Activated CD8-positive, alpha-beta memory T cell treated with anti-CD3 and anti-CD28 coated beads for 36 hours (primary cell): Measurements from ENCODE around the gene FAM216A. TPM values are rescaled to one million over a fixed set of nuclear protein-coding genes. Genes with fewer than 3 reads are reported as not detected.
"Not testable (repeated sequence)": the region's sequence is repeated elsewhere in the genome, so short reads cannot be mapped to it uniquely, and the experiment has no call there.

ENCODE experiments used
- CTCF ChIA-PET: fragments of 350-600 bp; sonication (Branson Sonifier 250); formaldehyde crosslinking; loops from one replicate; lab custom pipeline; 2021; ENCODE audit warnings: antibody characterized with exemption; lab: Charles Lee
- POLR2A ChIA-PET: fragments of 350-600 bp; sonication (Branson Sonifier 250); formaldehyde crosslinking; loops from one replicate; lab custom pipeline; 2021; ENCODE audit warnings: antibody characterized with exemption; lab: Charles Lee
- total RNA-seq, 2 experiments: library from RNA; stranded (reverse); gene quantifications; one replicate each; pipeline ENCODE4 v1.2.3, GENCODE V29; 2021

The FAM216A gene
- total RNA-seq, 2 experiments from 2014 or later: 59.8 to 62.0 TPM

DNA sequence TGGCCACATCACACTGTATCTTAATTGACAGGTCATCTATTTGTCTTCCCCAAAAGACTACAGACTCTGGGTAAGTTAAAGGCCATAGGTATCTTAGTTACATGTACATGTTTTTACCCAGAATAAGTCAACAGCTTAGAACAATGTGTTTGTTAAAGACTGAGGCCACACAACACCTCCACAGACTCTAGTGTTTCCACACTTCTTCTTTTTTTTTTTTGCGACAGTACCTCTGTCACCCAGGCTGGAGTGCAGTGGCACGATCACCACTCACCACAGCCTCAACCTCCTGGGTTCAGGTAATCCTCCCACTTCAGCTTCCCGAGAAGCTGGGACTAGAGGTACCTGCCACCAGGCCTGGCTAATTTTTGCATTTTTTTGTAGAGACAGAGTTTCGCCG lies 1.9 kb upstream of the FAM216A start:
- ChIA-PET CTCF (interaction anchor here (0.9 to 7.5 kb wide), 3 partner anchors 16 to 147 kb away, joined by 3 to 52 read pairs (median 13); partner anchors contain the start of genes ARPC3 and TCTN1), POLR2A (no interaction called here)

DNA sequence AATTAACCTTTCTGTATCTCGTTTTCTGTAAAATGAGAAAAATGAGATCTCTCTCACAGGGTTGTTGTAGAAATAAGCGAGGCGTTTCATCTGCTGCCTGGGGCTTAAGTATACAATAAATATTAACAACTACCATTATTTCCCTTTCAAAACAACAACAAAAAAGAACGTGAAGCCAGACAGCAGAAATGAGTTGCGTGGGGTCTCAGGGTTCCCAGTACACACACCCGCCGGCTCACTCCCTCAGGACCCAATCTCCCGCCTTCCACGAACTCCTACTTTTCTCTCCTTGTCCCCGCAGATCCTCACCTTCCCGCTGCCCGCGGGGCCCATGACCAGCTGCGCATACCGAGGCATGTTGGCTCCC lies 815 bp upstream of the FAM216A start:
- CTCF ChIA-PET: interaction anchor here (0.9 to 7.5 kb wide), 7 partner anchors 14 to 134 kb away, joined by 3 to 52 read pairs (median 4); partner anchors contain the start of gene ARPC3

DNA sequence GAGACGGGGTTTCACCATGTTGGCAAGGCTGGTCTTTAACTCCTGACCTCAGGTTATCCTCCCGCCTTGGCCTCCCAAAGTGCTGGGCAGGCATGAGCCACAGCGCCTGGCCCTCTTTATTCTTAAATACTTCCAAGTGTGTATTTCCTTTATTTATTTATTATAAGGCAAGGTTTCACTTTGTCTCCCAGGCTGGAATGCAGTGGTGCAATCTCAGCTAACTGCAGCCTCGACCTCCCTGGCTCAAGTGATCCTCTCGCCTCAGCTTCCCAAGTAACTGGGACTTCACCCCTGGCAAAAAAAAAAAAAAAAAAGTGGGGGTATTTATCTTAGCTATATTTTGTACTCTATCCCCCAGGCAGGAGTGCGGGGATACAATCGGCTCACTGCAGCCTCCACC lies 6.8 kb downstream of the FAM216A start:
- ChIA-PET CTCF (no interaction called here), POLR2A (interaction anchor here (0.6 kb wide), 1 partner anchor 107 kb away, joined by 5 read pairs; no protein-coding TSS in a partner anchor)

More for the DNA sequence above, 815 bp upstream of the FAM216A start:
- POLR2A ChIA-PET: interaction anchor here (1.0 to 2.1 kb wide), 4 partner anchors 18 to 146 kb away, joined by 4 to 21 read pairs (median 14); partner anchors contain the start of genes ARPC3, RAD9B, TCTN1 and VPS29

DNA sequence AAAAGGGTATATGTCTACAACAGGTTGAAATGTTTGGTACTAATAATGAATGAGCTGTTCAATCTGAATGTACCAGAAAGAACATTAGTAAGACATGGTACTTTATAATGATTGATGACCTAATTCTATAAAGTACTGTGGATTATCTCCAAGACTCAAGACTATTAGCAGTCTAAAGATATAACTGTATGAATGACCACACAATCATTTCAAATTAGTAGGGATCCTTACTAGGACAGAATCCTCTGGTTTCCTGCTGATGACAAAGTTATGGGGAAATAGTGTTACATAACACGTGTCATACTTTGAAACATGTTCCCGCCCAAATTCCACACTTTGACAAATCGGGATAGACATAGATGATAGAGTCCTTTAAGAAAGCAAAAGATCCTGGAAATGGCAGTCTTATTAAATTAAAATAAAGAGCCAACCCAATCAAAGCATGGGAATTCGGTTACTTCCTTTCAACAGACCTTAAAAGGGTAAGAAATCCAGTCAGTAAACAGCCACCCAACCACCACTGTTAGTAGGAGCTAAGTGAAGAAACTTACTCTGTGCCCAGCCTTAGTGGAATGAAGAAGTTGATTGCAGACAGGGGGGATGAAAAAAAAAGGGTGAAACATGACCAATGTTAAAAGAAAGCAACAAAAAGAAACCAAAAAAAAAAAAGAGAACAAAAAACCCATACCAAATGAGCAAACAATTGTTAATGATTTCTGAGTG lies 30.5 kb downstream of the FAM216A start:
- CTCF ChIA-PET: interaction anchor here (2.3 kb wide), 1 partner anchor 102 kb away, joined by 8 read pairs; no protein-coding TSS in a partner anchor
- POLR2A ChIA-PET: interaction anchor here (0.6 kb wide), 1 partner anchor 82 kb away, joined by 4 read pairs; no protein-coding TSS in a partner anchor

DNA sequence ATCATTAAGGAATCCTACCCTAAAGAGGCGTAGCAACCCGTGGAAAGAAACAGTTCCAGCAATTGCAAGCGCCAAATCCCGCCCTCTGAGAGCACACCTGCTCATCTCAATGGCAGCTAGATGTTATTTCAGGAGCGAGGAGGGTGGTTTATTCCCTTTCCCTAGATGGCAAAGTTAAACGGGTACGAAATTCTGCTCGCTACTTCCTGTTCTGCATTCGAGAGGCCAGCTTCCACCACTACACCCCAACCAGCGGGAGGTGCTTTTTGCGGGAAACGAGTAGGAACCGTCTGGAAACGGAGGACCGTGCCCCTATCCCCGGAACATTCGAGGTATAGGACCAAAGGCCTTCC lies 32.7 kb downstream of the FAM216A start:
- POLR2A ChIA-PET: interaction anchor here (0.6 to 2.7 kb wide), 3 partner anchors 33 to 128 kb away, joined by 4 to 18 read pairs (median 12); partner anchors contain the start of genes ARPC3, FAM216A and GPN3

DNA sequence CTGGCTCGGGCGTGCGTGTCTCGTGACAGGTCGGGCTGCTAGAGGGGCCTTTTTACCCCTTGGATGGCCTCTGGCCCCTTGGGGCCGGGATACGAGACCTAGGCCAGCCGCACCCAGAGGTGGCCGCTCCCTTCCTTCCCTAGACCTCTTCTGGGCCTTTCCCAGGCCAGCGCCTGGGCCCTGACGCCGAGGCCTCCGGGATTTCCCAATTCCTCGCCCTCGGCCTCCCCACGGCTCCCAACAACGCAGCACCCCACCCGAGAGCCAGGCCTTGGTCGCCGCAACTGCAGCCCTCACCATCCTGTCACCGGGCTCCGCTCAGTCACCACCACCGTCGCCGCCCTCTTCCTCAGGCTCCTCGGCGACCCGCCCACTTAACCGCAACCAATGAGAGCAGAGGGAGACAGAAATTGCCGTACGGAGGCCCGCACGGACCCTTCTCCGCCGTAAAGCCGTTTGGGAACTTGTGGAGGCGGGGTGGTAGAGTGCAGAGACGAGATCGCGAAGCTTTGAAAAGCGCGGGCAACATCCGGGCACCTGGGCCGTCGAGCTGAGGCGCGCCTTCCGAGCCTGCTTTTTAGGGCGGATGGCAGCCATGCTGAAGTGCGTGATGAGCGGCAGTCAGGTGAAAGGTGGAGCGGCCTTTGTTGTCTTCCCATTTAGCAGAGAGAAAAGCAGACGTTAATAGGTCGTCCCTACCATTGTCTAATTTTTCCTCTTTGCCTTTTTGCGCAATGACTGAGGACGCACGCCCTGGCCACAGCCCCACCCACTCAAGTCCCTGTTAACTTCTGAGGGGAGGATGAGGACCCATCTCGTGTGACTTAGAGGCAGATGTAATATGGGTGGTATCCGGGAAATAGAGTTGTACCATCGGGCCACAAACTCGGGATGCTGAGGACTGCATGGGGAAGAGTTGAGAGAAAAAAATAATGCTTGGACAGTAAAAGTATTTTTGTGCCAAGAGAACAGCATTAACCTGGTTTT lies 33.4 kb downstream of the FAM216A start, which contains the start of the genes RAD9B and VPS29:
RAD9B (plus strand) TSS at position 580 of the 987 bp plus-strand sequence; CDS start at position 587, 7 bp downstream.
VPS29 (minus strand) TSS at position 360 of the 987 bp plus-strand sequence; CDS start at position 300, 60 bp downstream.
- ChIA-PET POLR2A (interaction anchor here (0.6 to 2.7 kb wide), 5 partner anchors 33 to 274 kb away, joined by 3 to 18 read pairs (median 4); partner anchors contain the start of genes ARPC3, FAM216A, GPN3 and TCTN1), CTCF (interaction anchor here (0.6 to 2.2 kb wide), 5 partner anchors 32 to 112 kb away, joined by 3 to 8 read pairs (median 4); partner anchors contain the start of genes ARPC3 and TCTN1)

More for the DNA sequence above, 32.7 kb downstream of the FAM216A start:
- CTCF ChIA-PET: interaction anchor here (1.3 to 2.2 kb wide), 4 partner anchors 11 to 100 kb away, joined by 4 to 8 read pairs (median 6); partner anchors contain the start of gene ARPC3

DNA sequence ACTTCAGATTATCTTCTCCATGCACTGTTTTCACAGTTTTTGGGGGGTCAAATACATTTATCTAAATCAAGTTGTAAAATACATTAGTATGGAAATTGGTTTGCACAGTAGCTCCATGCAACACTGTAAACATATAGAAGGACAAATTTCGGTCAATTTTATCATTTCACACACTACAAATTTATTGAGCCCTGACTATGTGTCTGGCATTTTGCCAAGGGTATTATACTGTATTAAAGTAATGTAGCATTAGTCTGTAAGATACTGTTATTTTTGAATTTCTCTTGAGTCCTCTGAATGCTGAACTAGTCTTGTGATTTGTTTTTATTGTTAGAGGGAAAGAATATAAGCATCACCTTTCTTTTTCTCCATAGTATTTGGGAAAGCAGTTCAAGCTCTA lies 34.8 kb downstream of the FAM216A start:
- CTCF ChIA-PET: interaction anchor here (1.1 to 1.9 kb wide), 2 partner anchors 10 to 99 kb away, joined by 3 to 6 read pairs; no protein-coding TSS in a partner anchor
- POLR2A ChIA-PET: no interaction called here

DNA sequence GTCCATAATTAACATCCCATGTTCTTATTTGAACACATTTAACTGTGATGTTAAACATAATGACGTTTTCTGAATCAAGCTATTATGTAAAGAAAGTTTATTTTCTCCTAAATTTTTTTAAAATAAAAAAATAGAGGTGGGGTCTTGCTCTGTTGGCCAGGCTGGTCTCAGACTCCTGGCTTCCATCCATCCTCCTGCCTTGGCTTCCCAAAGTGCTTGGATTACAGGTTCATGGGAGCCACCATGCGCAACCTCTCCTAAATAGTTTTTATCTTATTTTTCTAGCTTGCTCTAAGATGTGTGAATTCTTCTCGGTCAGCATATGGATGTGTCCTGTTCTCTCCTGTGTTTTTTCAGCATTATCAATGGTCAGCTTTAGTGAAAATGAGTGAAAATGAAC lies 36.7 kb downstream of the FAM216A start:
- ChIA-PET CTCF (interaction anchor here (0.6 to 1.0 kb wide), 2 partner anchors 27 to 100 kb away, joined by 3 read pairs; no protein-coding TSS in a partner anchor), POLR2A (no interaction called here)

DNA sequence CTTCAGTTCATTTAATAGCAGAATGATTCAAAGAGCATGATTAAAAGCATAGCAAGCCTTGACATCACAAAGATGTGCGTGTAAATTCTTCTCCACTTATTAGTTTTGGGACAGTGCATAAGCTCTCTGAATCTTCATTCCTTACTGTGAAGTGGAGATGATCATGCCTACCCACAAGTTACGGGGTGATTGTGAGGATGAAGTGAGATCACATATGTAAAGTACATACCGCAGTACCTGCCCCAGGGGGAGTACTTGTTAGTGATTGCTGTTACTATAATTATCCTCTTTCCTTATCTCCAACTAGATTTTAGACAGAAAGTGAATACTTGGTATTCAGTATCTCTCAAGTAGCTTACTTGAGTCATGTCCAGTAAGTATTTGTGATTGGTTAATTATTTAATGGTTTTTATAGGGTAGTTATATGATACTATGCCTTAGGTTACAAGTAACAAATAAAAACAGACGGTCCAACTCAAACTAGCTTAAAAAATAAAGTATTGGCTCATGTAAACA lies 39.5 kb downstream of the FAM216A start:
- POLR2A ChIA-PET: interaction anchor here (0.7 kb wide), 1 partner anchor 13 kb away, joined by 3 read pairs; no protein-coding TSS in a partner anchor
- CTCF ChIA-PET: interaction anchor here (2.5 kb wide), 1 partner anchor 93 kb away, joined by 15 read pairs; no protein-coding TSS in a partner anchor

DNA sequence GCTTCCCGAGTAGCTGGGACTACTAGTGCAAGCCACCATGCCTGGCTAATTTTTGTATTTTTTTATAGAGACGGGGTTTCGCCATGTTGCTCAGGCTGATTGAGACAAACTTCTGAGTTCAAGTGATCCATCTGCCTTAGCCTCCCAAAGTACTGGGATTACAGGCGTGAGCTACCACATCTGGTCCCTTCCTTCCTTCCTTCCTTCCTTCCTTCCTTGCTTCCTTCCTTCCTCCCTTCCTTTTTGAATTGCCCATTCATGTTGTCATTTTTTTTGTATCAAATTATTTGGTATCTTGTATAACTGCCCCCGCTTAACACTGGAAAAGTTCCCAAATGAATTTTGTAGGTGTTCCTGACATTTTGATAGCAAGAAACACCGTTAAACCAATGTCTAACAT lies 45.2 kb downstream of the FAM216A start:
- ChIA-PET CTCF (interaction anchor here (1.1 to 4.0 kb wide), 2 partner anchors 14 to 88 kb away, joined by 3 to 36 read pairs; no protein-coding TSS in a partner anchor), POLR2A (no interaction called here)

DNA sequence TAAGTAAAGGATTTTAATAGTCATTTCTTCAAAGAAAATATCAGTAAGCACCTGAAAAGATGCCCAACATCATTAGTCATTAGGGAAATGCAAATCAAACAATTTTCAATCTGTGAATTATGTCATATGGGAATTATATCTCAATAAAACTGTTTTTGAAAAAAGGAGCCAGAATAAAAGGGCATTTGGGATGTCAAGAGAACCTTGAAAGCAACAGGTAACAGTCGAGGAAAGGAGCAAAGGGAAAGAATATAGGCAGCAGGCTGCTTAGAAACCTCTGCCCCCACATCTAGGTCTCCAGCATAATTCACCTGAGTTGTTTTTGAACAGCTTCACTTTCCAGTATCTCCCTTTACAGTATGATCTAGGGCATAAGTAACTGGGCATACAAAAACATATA lies 45.7 kb downstream of the FAM216A start:
- ChIA-PET POLR2A (no interaction called here), CTCF (interaction anchor here (4.0 kb wide), 1 partner anchor 87 kb away, joined by 36 read pairs; no protein-coding TSS in a partner anchor)

DNA sequence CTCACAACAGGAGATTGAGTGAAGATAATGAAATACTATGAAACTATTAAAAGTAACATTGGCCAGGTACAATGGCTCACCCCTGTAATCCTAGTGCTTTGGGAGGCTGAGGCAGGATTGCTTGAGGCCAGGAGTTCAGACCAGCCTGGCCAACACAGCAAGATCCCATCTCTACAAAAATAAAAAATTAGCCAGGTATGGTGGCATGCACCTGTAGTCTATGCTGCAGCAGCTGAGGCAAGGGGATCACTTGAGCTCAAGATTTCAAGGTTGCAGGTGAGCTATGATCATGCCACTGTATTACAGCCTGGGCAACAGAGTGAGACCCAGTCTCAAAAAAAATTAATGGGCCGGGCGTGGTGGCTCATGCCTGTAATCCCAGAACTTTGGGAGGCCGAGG lies 48.4 kb downstream of the FAM216A start:
- POLR2A ChIA-PET: interaction anchor here (0.5 kb wide), 1 partner anchor 60 kb away, joined by 9 read pairs; no protein-coding TSS in a partner anchor
- CTCF ChIA-PET: no interaction called here

DNA sequence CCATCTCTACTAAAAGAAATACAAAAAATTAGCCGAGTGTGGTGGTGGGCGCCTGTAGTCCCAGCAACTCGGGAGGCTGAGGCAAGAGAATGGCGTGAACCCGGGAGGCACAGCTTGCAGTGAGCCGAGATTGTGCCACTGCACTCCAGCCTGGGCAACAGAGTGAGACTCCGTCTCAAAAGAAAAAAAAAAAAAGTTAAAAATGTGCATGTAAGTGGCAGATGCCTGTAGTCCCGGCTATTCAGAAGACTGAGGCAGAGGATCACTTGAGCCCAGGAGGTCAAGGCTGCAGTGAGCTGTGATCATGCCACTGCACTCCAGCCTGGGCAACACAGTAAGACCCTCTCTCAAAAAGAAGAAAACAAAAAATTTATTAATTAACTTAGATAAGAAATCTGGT lies 49.4 kb downstream of the FAM216A start:
- CTCF ChIA-PET, POLR2A ChIA-PET: not testable (repeated sequence)

DNA sequence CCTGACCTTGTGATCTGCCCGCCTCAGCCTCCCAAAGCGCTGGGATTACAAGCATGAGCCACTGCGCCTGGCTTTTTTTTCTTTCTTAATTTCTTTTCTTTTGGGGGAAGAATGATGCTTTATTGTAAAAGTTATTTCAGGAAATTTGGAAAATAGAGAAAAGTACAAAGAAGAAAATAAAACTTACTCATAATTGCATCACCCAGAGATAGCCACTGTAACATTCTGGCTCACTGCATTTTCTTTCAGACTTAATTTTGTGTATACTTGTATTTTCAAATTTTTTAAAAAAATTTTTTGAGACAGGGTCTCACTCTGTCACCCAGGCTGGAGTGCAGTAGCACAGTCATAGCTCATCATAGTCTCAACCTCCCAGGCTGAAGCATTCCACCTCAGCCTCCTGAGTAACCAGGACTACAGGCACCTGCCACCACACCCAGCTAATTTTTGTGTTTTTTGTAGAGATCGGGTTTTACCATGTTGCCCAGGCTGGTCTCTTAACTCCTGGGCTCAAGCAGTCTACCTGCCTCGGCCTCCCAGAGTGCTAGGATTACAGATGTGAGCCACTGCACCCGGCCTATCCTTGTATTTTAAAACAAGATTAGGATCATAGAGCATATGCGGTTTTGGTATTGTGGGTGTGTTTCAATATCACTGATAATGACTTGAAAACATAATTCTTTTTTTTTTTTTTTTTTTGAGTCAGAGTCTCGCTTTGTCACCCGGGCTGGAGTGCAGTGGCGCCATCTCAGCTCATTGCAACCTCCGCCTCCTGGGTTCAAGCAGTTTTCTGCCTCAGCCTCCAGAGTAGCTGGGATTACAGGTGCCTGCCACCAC lies 52.4 kb downstream of the FAM216A start:
- CTCF ChIA-PET: interaction anchor here (0.8 to 1.0 kb wide), 2 partner anchors 22 to 73 kb away, joined by 3 to 4 read pairs; no protein-coding TSS in a partner anchor

DNA sequence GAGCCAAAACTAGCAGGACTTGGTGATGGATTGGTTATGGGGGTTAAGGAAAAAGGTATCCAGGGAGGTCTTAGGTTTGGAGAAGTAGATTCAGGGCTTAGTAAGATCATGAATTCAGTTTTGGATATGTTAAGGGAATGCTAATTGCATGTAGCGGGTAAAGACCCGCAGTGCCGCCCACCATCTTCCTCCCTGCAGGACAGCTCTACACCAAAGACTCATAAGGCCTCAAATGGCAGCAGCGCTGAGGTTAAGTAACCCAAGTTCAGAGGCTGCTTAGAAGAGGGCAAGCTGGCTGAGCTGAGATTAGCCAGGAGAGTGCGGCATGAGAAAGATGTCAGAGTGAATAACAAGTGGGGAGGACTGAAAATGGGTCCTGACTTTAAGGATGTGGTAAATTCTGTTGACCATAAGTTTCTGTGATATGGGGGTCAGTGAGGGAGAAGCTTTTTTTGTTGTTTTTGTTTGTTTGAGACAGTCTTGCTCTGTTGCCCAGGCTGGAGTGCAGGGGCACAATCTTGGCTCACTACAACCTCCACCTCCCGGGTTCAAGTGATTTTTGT lies 59.7 kb downstream of the FAM216A start:
- POLR2A ChIA-PET: no interaction called here

More for the DNA sequence above, 52.4 kb downstream of the FAM216A start:
- POLR2A ChIA-PET: interaction anchor here (0.5 to 0.6 kb wide), 2 partner anchors 13 to 64 kb away, joined by 3 to 5 read pairs; no protein-coding TSS in a partner anchor

DNA sequence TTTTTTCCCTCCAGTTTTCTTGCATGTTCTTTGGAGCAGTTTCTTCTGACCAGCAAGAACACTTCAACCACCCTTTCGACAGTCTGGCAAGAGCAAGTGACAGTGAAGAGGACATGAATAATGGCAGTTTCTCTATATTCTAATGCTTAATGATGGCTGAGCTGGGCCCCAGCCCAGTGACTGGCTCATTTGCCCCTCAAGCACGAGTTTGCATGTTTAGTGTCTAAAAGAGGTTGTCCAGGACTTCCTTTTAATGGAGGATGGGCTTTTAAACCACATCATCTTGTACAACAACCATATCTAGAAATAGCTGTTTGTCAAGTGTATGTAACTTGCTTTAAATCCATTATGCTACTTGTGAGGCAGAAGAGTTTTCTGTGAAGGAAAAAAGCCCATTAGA lies 61.9 kb downstream of the FAM216A start:
- ChIA-PET CTCF (no interaction called here), POLR2A (no interaction called here)

More for the DNA sequence above, 59.7 kb downstream of the FAM216A start:
- CTCF ChIA-PET: interaction anchor here (0.6 to 1.7 kb wide), 2 partner anchors 15 to 35 kb away, joined by 3 read pairs; no protein-coding TSS in a partner anchor
